H1 (cell line): ENCODE measurements around the gene FBXL16. TPM values are rescaled to one million over a fixed set of nuclear protein-coding genes. Genes with fewer than 3 reads are reported as not detected.

Experiments
- CTCF ChIA-PET: fragments of 300-600 bp; sonication (Branson Sonifier 250); formaldehyde crosslinking; loops from one replicate; lab custom pipeline; 2021; ENCODE audit not compliant: partially characterized antibody; lab: Charles Lee
- POLR2A ChIA-PET: fragments of 300-600 bp; sonication (Branson Sonifier 250); formaldehyde crosslinking; loops from one replicate; lab custom pipeline; 2021; ENCODE audit warnings: inconsistent platforms; ENCODE audit not compliant: partially characterized antibody; lab: Charles Lee
- DNase-seq, 2 experiments: peaks; one replicate each; pipeline versions ENCODE4 v3.0.0 to v3.0.0-alpha.2; 2010 to 2022; ENCODE audit warnings: low spot score in 2 of 2, low read depth in 1 of 2, mixed read lengths in 1 of 2
- FAIRE-seq: peaks from 2 replicates; lab custom pipeline; 2011; peaks lifted over from hg19 to GRCh38; lab: Jason Lieb, UNC
- H2AFZ ChIP-seq: 2 replicates; pipeline ENCODE4 v1.8.1; 2012; ENCODE audit warnings: low read length, inconsistent platforms
- H2AK5ac ChIP-seq: 2 replicates; pipeline ENCODE4 v1.6.1; 2013; ENCODE audit warnings: low read depth, low read length
- H2BK120ac ChIP-seq: replicated peaks from 2 replicates; pipeline ENCODE3; 2013; ENCODE audit warnings: low read depth, low read length, inconsistent platforms
- H2BK12ac ChIP-seq: 2 replicates; pipeline ENCODE4 v1.6.1; 2013; ENCODE audit warnings: low read depth, low read length
- H2BK15ac ChIP-seq: 2 replicates; pipeline ENCODE4 v1.6.1; 2013; ENCODE audit warnings: low read length
- H2BK20ac ChIP-seq: 2 replicates; pipeline ENCODE4 v1.6.1; 2013; ENCODE audit warnings: low read length
- H2BK5ac ChIP-seq: 2 replicates; pipeline ENCODE4 v1.6.1; 2013; ENCODE audit warnings: low read depth, low read length
- H3K14ac ChIP-seq: 2 replicates; pipeline ENCODE4 v1.6.1; 2013; ENCODE audit warnings: inconsistent platforms; ENCODE audit not compliant: insufficient read length
- H3K18ac ChIP-seq: 2 replicates; pipeline ENCODE4 v1.6.1; 2013; ENCODE audit warnings: low read length; ENCODE audit errors: extremely low read depth
- H3K23ac ChIP-seq: 2 replicates; pipeline ENCODE4 v1.6.1; 2013; ENCODE audit warnings: inconsistent platforms; ENCODE audit not compliant: insufficient read length
- H3K23me2 ChIP-seq: 2 replicates; pipeline ENCODE4 v1.6.1; 2013; ENCODE audit warnings: low read depth, low read length
- H3K27ac ChIP-seq: 2 replicates; pipeline ENCODE4 v1.6.1; 2011; ENCODE audit warnings: low read depth, low read length, inconsistent platforms
- H3K27me3 ChIP-seq, 4 experiments: replicated peaks in 1 of 4; 1 replicate in 1 of 4; 2 replicates in 3 of 4; pipeline versions ENCODE4 v1.6.1 to v1.8.1; 2011 to 2013; ENCODE audit warnings: low read length in 3 of 4, mild to moderate bottlenecking in 3 of 4, inconsistent platforms in 2 of 4, mixed read lengths in 2 of 4, moderate library complexity in 1 of 4; ENCODE audit not compliant: control insufficient read depth in 3 of 4, insufficient read depth in 3 of 4; ENCODE audit errors: extremely low read depth in 1 of 4
- H3K36me3 ChIP-seq, 4 experiments: 2 replicates each; pipeline versions ENCODE4 v1.6.1 to v1.8.1; 2011 to 2013; ENCODE audit warnings: mild to moderate bottlenecking in 4 of 4, low read length in 3 of 4, moderate library complexity in 2 of 4, control low read depth in 1 of 4, inconsistent platforms in 1 of 4; ENCODE audit not compliant: insufficient read depth in 4 of 4, control insufficient read depth in 2 of 4
- H3K4ac ChIP-seq: replicated peaks from 2 replicates; pipeline ENCODE3; 2013; ENCODE audit warnings: low read length, low read depth, mixed read lengths, inconsistent platforms; ENCODE audit not compliant: insufficient read length
- H3K4me1 ChIP-seq, 4 experiments: replicated peaks in 1 of 4; 1 replicate in 1 of 4; 2 replicates in 3 of 4; pipeline versions ENCODE4 v1.6.1 to v1.8.1; 2011 to 2013; ENCODE audit warnings: low read length in 3 of 4, inconsistent platforms in 2 of 4, mixed read lengths in 1 of 4; ENCODE audit not compliant: insufficient read depth in 4 of 4, control insufficient read depth in 3 of 4
- H3K4me2 ChIP-seq, 2 experiments: 2 replicates each; pipeline versions ENCODE4 v1.6.1 to v1.8.1; 2011 to 2013; ENCODE audit warnings: low read depth in 2 of 2, low read length in 2 of 2, control low read depth in 1 of 2, inconsistent platforms in 1 of 2, mild to moderate bottlenecking in 1 of 2; ENCODE audit not compliant: insufficient read depth in 1 of 2
- H3K4me3 ChIP-seq, 4 experiments: fragments of 200-600, 300-600 bp in 1 of 4; sonication (generic), shearing (Covaris generic), sonication (Bioruptor Twin) in 1 of 4; 2 replicates each; pipeline versions ENCODE4 v1.5.1 to v1.8.1; 2011 to 2016; ENCODE audit warnings: low read length in 4 of 4, low read depth in 3 of 4, control low read depth in 2 of 4, inconsistent platforms in 2 of 4, mild to moderate bottlenecking in 2 of 4, mixed read lengths in 1 of 4, moderate library complexity in 1 of 4; ENCODE audit not compliant: insufficient read depth in 2 of 4; ENCODE audit errors: extremely low read depth in 1 of 4
- H3K56ac ChIP-seq: replicated peaks from 2 replicates; pipeline ENCODE3; 2013; ENCODE audit warnings: low read depth, mild to moderate bottlenecking, mixed read lengths, low read length, inconsistent platforms; ENCODE audit not compliant: insufficient read length
- H3K79me1 ChIP-seq: 2 replicates; pipeline ENCODE4 v1.6.1; 2013; ENCODE audit warnings: low read depth, low read length, control low read depth
- H3K79me2 ChIP-seq, 2 experiments: 2 replicates each; pipeline versions ENCODE4 v1.6.1 to v1.8.1; 2012 to 2013; ENCODE audit warnings: low read length in 2 of 2, mild to moderate bottlenecking in 2 of 2, inconsistent platforms in 1 of 2; ENCODE audit not compliant: insufficient read depth in 2 of 2, control insufficient read depth in 1 of 2
- H3K9ac ChIP-seq, 4 experiments: replicated peaks in 1 of 4; 1 replicate in 1 of 4; 2 replicates in 3 of 4; pipeline versions ENCODE4 v1.6.1 to v1.8.1; 2011 to 2013; ENCODE audit warnings: low read depth in 3 of 4, low read length in 3 of 4, control low read depth in 2 of 4, mild to moderate bottlenecking in 2 of 4, moderate library complexity in 2 of 4, inconsistent platforms in 1 of 4; ENCODE audit errors: extremely low read depth in 1 of 4
- H3K9me3 ChIP-seq, 2 experiments: 2 replicates each; pipeline versions ENCODE4 v1.6.1 to v1.8.1; 2012 to 2013; ENCODE audit warnings: mild to moderate bottlenecking in 2 of 2, moderate library complexity in 2 of 2, control low read depth in 1 of 2, inconsistent platforms in 1 of 2, low read depth in 1 of 2, low read length in 1 of 2, mixed read lengths in 1 of 2; ENCODE audit not compliant: insufficient read depth in 2 of 2
- H4K20me1 ChIP-seq, 2 experiments: replicated peaks in 1 of 2; 2 replicates each; pipeline versions ENCODE3 to v1.8.1; 2011 to 2013; ENCODE audit warnings: inconsistent platforms in 2 of 2, low read length in 2 of 2, mild to moderate bottlenecking in 1 of 2; ENCODE audit not compliant: insufficient read depth in 2 of 2, control insufficient read depth in 1 of 2
- H4K5ac ChIP-seq: 2 replicates; pipeline ENCODE4 v1.6.1; 2013; ENCODE audit warnings: low read length, low read depth, mixed read lengths, inconsistent platforms; ENCODE audit not compliant: insufficient read length
- H4K8ac ChIP-seq: 2 replicates; pipeline ENCODE4 v1.8.0; 2013; ENCODE audit warnings: mild to moderate bottlenecking, moderate library complexity, low read length, inconsistent platforms; ENCODE audit not compliant: insufficient read depth; ENCODE audit errors: extremely low read depth
- H4K91ac ChIP-seq: replicated peaks from 2 replicates; pipeline ENCODE3; 2013; ENCODE audit warnings: low read length, mixed read lengths, inconsistent platforms; ENCODE audit not compliant: insufficient read length
- FOSL1 ChIP-seq: IDR thresholded peaks from 2 replicates; pipeline ENCODE4 v1.6.1; 2011; ENCODE audit warnings: mild to moderate bottlenecking, low read depth, low read length, moderate library complexity; ENCODE audit not compliant: insufficient read depth
- WGBS, 2 experiments: shearing (Covaris generic) in 1 of 2; methylation state at CpG; one replicate each; pipeline versions ENCODE4 v1.1.6 to v1.1.7; 2013 to 2015; ENCODE audit warnings: low lambda C conversion rate in 2 of 2, mixed read lengths in 2 of 2, inconsistent platforms in 1 of 2, low coverage in 1 of 2, missing lambda C conversion rate in 1 of 2; ENCODE audit not compliant: insufficient replicate concordance in 2 of 2, insufficient coverage in 1 of 2, insufficient read length in 1 of 2; ENCODE audit errors: extremely low coverage in 1 of 2, missing lambda C conversion rate in 1 of 2; 5-methylcytosine and 5-hydroxymethylcytosine counted together
- polyA plus RNA-seq, 7 experiments: library from polyadenylated mRNA; depleted of rRNA in 3 of 7; stranded (reverse) in 5 of 7; unstranded in 2 of 7; fragments of >200 nt in 5 of 7; fragments of 200-250 nt in 2 of 7; gene quantifications; 1 replicate in 5 of 7; 2 replicates in 1 of 7; 4 replicates in 1 of 7; pipeline versions ENCODE4 v1.2.1 to v1.2.3, GENCODE V29; 2011 to 2013; ENCODE audit warnings: missing spikeins in 2 of 7, mixed read lengths in 2 of 7
- total RNA-seq: library from RNA; stranded (reverse); fragmentation: NEBNext Ultra II Directional; extraction: Animal tissue kit (Norgen Biotek cat#: 25700); gene quantifications from 2 replicates; pipeline ENCODE4 v1.2.1, GENCODE V29; 2021

The FBXL16 gene
- total and polyA plus RNA-seq, 2 of the 8 experiments (the other 6 are each of a cell fraction or from before 2014, with no cell fraction given): 12.5 to 12.8 TPM

- H3K9ac ChIP-seq: no peak overlapping the region
- 91% methylated on average over 11 of the region's 12 CpGs; no CpG with 5 or more reads in 1 of the 2 experiments for WGBS, 2 experiments
- no peak overlapping the region for H2BK5ac ChIP-seq
- H2BK120ac ChIP-seq: no peak overlapping the region
- H2BK20ac ChIP-seq: no peak overlapping the region
- no peak overlapping the region for H2BK15ac ChIP-seq
- ChIA-PET POLR2A (interaction anchor here (0.5 to 0.7 kb wide), 3 partner anchors 9 to 66 kb away, joined by 3 read pairs; no protein-coding TSS in a partner anchor), CTCF (interaction anchor here (0.5 to 7.9 kb wide), 7 partner anchors 10 to 78 kb away, joined by 3 to 104 read pairs (median 3); partner anchors contain the start of gene RHOT2)
- peaks cover 0 to 2% (median under 1%) of the 10 kb centered on the region in 4 experiments; a peak in 2 of 7 replicates for H3K4me1 ChIP-seq
- no peak overlapping the region for H3K23ac ChIP-seq
- no peak overlapping the region for H2AK5ac ChIP-seq
- H3K18ac ChIP-seq: no peak overlapping the region
- no peaks in the 10 kb centered on the region for H3K79me1 ChIP-seq
- no peaks in the 10 kb centered on the region for H3K9me3 ChIP-seq
- H2BK12ac ChIP-seq: no peak overlapping the region
- peaks cover 0 to 2% of the 10 kb centered on the region in 2 experiments for H4K20me1 ChIP-seq
- DNase-seq: no peak
- no peak overlapping the region for H4K5ac ChIP-seq
- no peak overlapping the region for H3K27ac ChIP-seq
- H4K8ac ChIP-seq: no peak overlapping the region
- no peak overlapping the region for H3K4me3 ChIP-seq
- H3K27me3 ChIP-seq: no peaks in the 10 kb centered on the region
- no peak for FAIRE-seq
- no peak overlapping the region for H2AFZ ChIP-seq
- H3K56ac ChIP-seq: no peak overlapping the region
- no peak overlapping the region for H3K4ac ChIP-seq
- H3K4me2 ChIP-seq: no peak overlapping the region
- no peaks in the 10 kb centered on the region for H3K79me2 ChIP-seq
- H3K36me3 ChIP-seq: peaks cover 0 to 44% (median 2%) of the 10 kb centered on the region in 4 experiments; a peak in 3 of 8 replicates
- H3K23me2 ChIP-seq: peaks cover 2% of the 10 kb centered on the region; the same call in 1 of the 2 replicates
- H4K91ac ChIP-seq: no peak overlapping the region
- no peak overlapping the region for H3K14ac ChIP-seq
- no peak for TF ChIP-seq FOSL1
Observed at GRCh38 chr16:654034-654433, 51.6 kb downstream of the FBXL16 start.
